HEK293 (cell line): Measurements from ENCODE around the gene FCN3.

Source experiments
- CTCF ChIA-PET: fragments of 350-600 bp; formaldehyde crosslinking; extraction: SDS; loops from one replicate; lab custom pipeline; 2021; ENCODE audit warnings: antibody characterized with exemption; lab: Yijun Ruan, JAX
- POLR2A ChIA-PET: fragments of 300-600 bp; formaldehyde crosslinking; extraction: SDS; loops from one replicate; lab custom pipeline; 2020; ENCODE audit warnings: antibody characterized with exemption, inconsistent platforms; lab: Yijun Ruan, JAX
- H3K27ac ChIP-seq: fragments of 200-500 bp; sonication (Bioruptor generic); 2 replicates; pipeline ENCODE4 v1.5.1; 2014; ENCODE audit warnings: low read depth, low read length, control low read depth, inconsistent platforms; ENCODE audit errors: extremely low read depth
- H3K36me3 ChIP-seq, 2 experiments: fragments of 200-500 bp in 1 of 2; sonication (Bioruptor generic) in 1 of 2; 1 replicate in 1 of 2; 2 replicates in 1 of 2; pipeline ENCODE4 v1.5.1; 2014 to 2017; ENCODE audit warnings: inconsistent platforms in 2 of 2, low read length in 2 of 2; ENCODE audit not compliant: control insufficient read depth in 2 of 2, insufficient read depth in 1 of 2
- H3K4me1 ChIP-seq: fragments of 200-500 bp; sonication (Bioruptor generic); 2 replicates; pipeline ENCODE4 v1.5.1; 2014; ENCODE audit warnings: mild to moderate bottlenecking, low read length, inconsistent platforms; ENCODE audit not compliant: control insufficient read depth, insufficient read depth
- H3K4me3 ChIP-seq: 2 replicates; pipeline ENCODE4 v1.5.1; 2011; ENCODE audit warnings: low read depth, mild to moderate bottlenecking, control low read depth, low read length, moderate library complexity
- H3K9me3 ChIP-seq: fragments of 200-500 bp; sonication (Bioruptor generic); 2 replicates; pipeline ENCODE4 v1.5.1; 2014; ENCODE audit warnings: low read depth, low read length, inconsistent platforms; ENCODE audit not compliant: control insufficient read depth, insufficient read depth
- BCL11B ChIP-seq: fragments of 450-650 bp; formaldehyde crosslinking; IDR thresholded peaks from 2 replicates; pipeline ENCODE4 v1.5.1; 2016; ENCODE audit warnings: low read depth, missing biosample characterization, missing genetic modification characterization
- KLF1 ChIP-seq: fragments of 450-650 bp; formaldehyde crosslinking; IDR thresholded peaks from 2 replicates; pipeline ENCODE4 v1.5.1; 2016; ENCODE audit warnings: missing biosample characterization, missing genetic modification characterization
- KLF8 ChIP-seq: fragments of 450-650 bp; formaldehyde crosslinking; IDR thresholded peaks from 2 replicates; pipeline ENCODE4 v1.5.1; 2016; ENCODE audit warnings: missing biosample characterization, missing genetic modification characterization
- KLF9 ChIP-seq: fragments of 450-650 bp; formaldehyde crosslinking; IDR thresholded peaks from 2 replicates; pipeline ENCODE4 v1.5.1; 2016; ENCODE audit warnings: missing biosample characterization, missing genetic modification characterization, low read depth
- SCRT1 ChIP-seq: fragments of 450-650 bp; formaldehyde crosslinking; IDR thresholded peaks from 2 replicates; pipeline ENCODE4 v1.5.1; 2016; ENCODE audit warnings: missing biosample characterization, missing genetic modification characterization, borderline replicate concordance
- SP2 ChIP-seq: fragments of 450-650 bp; formaldehyde crosslinking; IDR thresholded peaks from 2 replicates; pipeline ENCODE4 v1.5.1; 2016; ENCODE audit warnings: missing biosample characterization, missing genetic modification characterization
- SP3 ChIP-seq: fragments of 450-650 bp; formaldehyde crosslinking; IDR thresholded peaks from 2 replicates; pipeline ENCODE4 v1.5.1; 2016; ENCODE audit warnings: missing biosample characterization, missing genetic modification characterization
- ZBTB8A ChIP-seq: fragments of 450-650 bp; formaldehyde crosslinking; IDR thresholded peaks from 2 replicates; pipeline ENCODE4 v1.5.1; 2016; ENCODE audit warnings: missing biosample characterization, missing genetic modification characterization
- ZNF2 ChIP-seq: fragments of 450-650 bp; formaldehyde crosslinking; IDR thresholded peaks from 2 replicates; pipeline ENCODE4 v1.5.1; 2016; ENCODE audit warnings: missing biosample characterization, missing genetic modification characterization
- ZNF280C ChIP-seq: fragments of 450-650 bp; formaldehyde crosslinking; IDR thresholded peaks from 2 replicates; pipeline ENCODE4 v1.5.1; 2016; ENCODE audit warnings: missing biosample characterization, missing genetic modification characterization
- ZNF433 ChIP-seq: fragments of 450-650 bp; formaldehyde crosslinking; IDR thresholded peaks from 2 replicates; pipeline ENCODE4 v1.5.1; 2016; ENCODE audit warnings: missing biosample characterization, missing genetic modification characterization, low read depth

Gene FCN3

DNA sequence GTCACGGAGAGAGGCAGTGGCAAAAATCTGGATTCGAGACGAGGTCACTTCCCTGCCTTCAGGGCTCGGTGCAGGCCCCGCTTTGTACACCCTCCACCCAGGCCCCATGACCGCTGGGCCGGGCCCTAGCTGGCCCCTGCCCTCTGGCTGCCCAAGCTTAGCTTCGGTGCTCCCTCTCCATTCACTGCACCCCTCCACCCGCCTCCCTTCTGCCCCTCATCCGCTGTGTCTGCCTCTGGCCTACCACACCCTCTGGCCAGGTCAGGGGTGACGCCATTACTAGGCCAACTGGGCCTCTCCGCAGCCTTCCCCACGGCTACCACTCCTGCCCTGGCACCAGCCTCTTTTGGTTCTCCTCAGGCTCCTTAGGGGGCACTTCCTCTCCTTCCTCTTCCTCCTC, 9.0 kb upstream of the FCN3 start:
- H3K27ac ChIP-seq: no peak overlapping the region
- ChIA-PET POLR2A (interaction anchor here (2.8 kb wide), 1 partner anchor 19 kb away, joined by 8 read pairs; no protein-coding TSS in a partner anchor), CTCF (interaction anchor here (0.7 to 8.9 kb wide), 5 partner anchors 8 to 282 kb away, joined by 3 to 129 read pairs (median 3); partner anchors contain the start of gene MAP3K6)
- no peaks in the 10 kb centered on the region for H3K9me3 ChIP-seq
- no peaks in the 10 kb centered on the region for H3K4me1 ChIP-seq
- TF ChIP-seq ZNF2 (tag by site-specific recombination) (no peak), BCL11B (tag by site-specific recombination) (peak; percentile 80; the same call in 1 of the 2 replicates), SP2 (tag by site-specific recombination) (no peak), ZNF433 (tag by site-specific recombination) (no peak)
- H3K4me3 ChIP-seq: no peak overlapping the region
- no peaks in the 10 kb centered on the region for H3K36me3 ChIP-seq

GRCh38 chr1:27383039-27383605, 8.5 kb upstream of the FCN3 start, which contains the start of gene CD164L2:
TSS of gene CD164L2 (minus strand) at chr1:27383333. CDS start at chr1:27383239, 94 bp downstream.
- Histone ChIP-seq H3K4me1 (no peaks in the 10 kb centered on the region), H3K36me3 (no peaks in the 10 kb centered on the region), H3K27ac (no peak within 1 kb of the TSS), H3K4me3 (no peak within 1 kb of the TSS), H3K9me3 (no peaks in the 10 kb centered on the region)
- TF ChIP-seq KLF9 (peak; percentile 47; the same call in 1 of the 2 replicates), KLF1 (peak; percentile 68), ZBTB8A (tag by site-specific recombination) (no peak), SP3 (peak; percentile 39; the same call in 1 of the 2 replicates), SCRT1 (tag by site-specific recombination) (no peak), KLF8 (tag by site-specific recombination) (peak; percentile 99)
- CTCF ChIA-PET: interaction anchor here (0.6 to 8.9 kb wide), 5 partner anchors 9 to 83 kb away, joined by 3 to 129 read pairs (median 3); partner anchors contain the start of gene MAP3K6
- POLR2A ChIA-PET: interaction anchor here (2.8 kb wide), 1 partner anchor 18 kb away, joined by 8 read pairs; no protein-coding TSS in a partner anchor

- TF ChIP-seq ZNF280C (tag by site-specific recombination) (no peak), KLF8 (tag by site-specific recombination) (peak; percentile 29; the same call in 1 of the 2 replicates)
- CTCF ChIA-PET: interaction anchor here (0.6 to 8.9 kb wide), 9 partner anchors 13 to 98 kb away, joined by 3 to 129 read pairs (median 3); partner anchors contain the start of gene MAP3K6
Measured at GRCh38 chr1:27381969-27382762, 7.5 kb upstream of the FCN3 start.

More at GRCh38 chr1:27381969-27382762, 7.5 kb upstream of the FCN3 start:
- H3K36me3 ChIP-seq: no peaks in the 10 kb centered on the region
- H3K4me1 ChIP-seq: no peaks in the 10 kb centered on the region
- no peak overlapping the region for H3K4me3 ChIP-seq
- no peak overlapping the region for H3K27ac ChIP-seq
- POLR2A ChIA-PET: interaction anchor here (2.8 kb wide), 1 partner anchor 17 kb away, joined by 8 read pairs; no protein-coding TSS in a partner anchor
- no peaks in the 10 kb centered on the region for H3K9me3 ChIP-seq
